ENCODE results near the gene SOAT2. TPM values are rescaled to one million over a fixed set of nuclear protein-coding genes. Genes with fewer than 3 reads are reported as not detected.

The SOAT2 gene
- total and polyA plus RNA-seq, 2 of the 4 experiments (the other 2 are of a cell fraction): 0.18 to 0.39 TPM

DNA sequence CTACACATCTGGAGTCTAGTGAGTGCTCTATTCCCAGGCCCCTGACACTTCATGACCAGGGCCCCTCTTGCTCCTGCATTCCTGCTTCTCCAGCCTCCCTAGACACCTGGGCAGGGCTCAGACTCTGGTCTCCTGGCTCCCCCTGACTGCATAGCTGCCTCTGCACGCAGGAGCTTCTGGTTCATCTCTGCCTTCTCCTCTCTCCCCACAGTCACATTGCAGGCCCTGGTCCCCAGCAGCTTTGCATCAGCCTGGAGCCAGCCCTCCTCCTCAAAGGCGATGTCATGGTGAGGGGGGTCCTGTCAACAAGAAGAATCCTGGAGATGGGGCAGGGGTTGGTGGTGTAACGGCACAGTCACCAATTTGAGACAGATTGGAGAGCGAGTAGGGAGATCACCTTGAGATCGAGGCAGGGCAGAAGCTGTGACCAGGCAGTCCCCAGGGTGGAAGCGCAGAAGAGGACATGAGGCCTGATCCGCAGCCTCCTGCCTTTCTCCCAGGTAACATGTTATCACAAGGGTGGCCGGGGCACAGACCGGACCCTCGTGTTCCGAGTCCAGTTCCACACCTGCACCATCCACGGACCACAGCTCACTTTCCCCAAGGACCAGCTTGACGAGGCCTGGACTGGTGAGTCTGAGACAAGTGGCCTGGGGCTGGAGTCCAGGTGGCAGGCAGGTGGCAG is 45.3 kb upstream of the SOAT2 start:
- 85% methylated on average over 6 of the region's 13 CpGs; no CpG with 5 or more reads in 1 of the 2 experiments for WGBS, 2 experiments (ENCODE audit: extremely low coverage in 2 of 2, insufficient read length in 1 of 2)
- H2BK5ac ChIP-seq (ENCODE audit: low read depth, low read length, poor library complexity, severe bottlenecking): no peak overlapping the region
- no peak overlapping the region for H3K27ac ChIP-seq (ENCODE audit: insufficient read depth, low read length)
- in situ Hi-C loops (cut with MboI; ENCODE audit: low sequenced_read_pairs): no loop called here
- intact Hi-C loops (cut with micrococcal nuclease): no loop called here
- H3K27me3 ChIP-seq (ENCODE audit: control insufficient read depth, insufficient read depth, low read length): no peaks in the 10 kb centered on the region
- no peak overlapping the region for H2BK20ac ChIP-seq (ENCODE audit: low read depth, low read length)
- H3K23ac ChIP-seq (ENCODE audit: low read depth, low read length): no peak overlapping the region
- H3K4me1 ChIP-seq (ENCODE audit: control insufficient read depth, insufficient read depth, low read length): peaks cover 21% of the 10 kb centered on the region
- ChIA-PET CTCF (interaction anchor here (1.0 kb wide), 1 partner anchor 8 kb away, joined by 3 read pairs; no protein-coding TSS in a partner anchor), POLR2A (ENCODE audit: unreplicated experiment) (no interaction called here)
- no peak overlapping the region for H2BK15ac ChIP-seq (ENCODE audit: low read depth, low read length)
- BruUV-seq (replicated peaks): no TSS peak
- H2AK9ac ChIP-seq (replicated peaks; ENCODE audit: low read depth, low read length, poor library complexity): peak overlapping the region; percentile 75
- ATAC-seq (ENCODE audit: low read depth) (no peak), DNase-seq (no peak)
- H4K20me1 ChIP-seq (ENCODE audit: insufficient read depth, low read length): no peaks in the 10 kb centered on the region
- H2BK120ac ChIP-seq (ENCODE audit: low read depth, low read length): no peak overlapping the region
- no peak overlapping the region for H3K14ac ChIP-seq (replicated peaks; ENCODE audit: low read depth, low read length)
- no peak overlapping the region for H4K8ac ChIP-seq (ENCODE audit: low read depth in 2 of 2, low read length in 2 of 2)
- peaks cover 0 to 42% of the 10 kb centered on the region in 2 experiments; a peak in 3 of 4 replicates for H3K79me1 ChIP-seq (ENCODE audit: low read depth in 1 of 2, low read length in 2 of 2)
- no peak overlapping the region; the same call in 1 of the 2 replicates for H4K91ac ChIP-seq (ENCODE audit: insufficient read depth, low read depth, low read length)
- H2AK5ac ChIP-seq (ENCODE audit: low read depth, low read length): no peak overlapping the region; the same call in 1 of the 2 replicates
- peaks cover 81% of the 10 kb centered on the region for H3K36me3 ChIP-seq (ENCODE audit: control insufficient read depth, insufficient read depth, low read length)
- no peak overlapping the region for H3K4ac ChIP-seq (ENCODE audit: low read depth, low read length)
- H3K18ac ChIP-seq (ENCODE audit: low read depth, low read length): no peak overlapping the region
- TF ChIP-seq MAFK (IDR thresholded peaks at IDR 0.05; ENCODE audit: low read depth, low read length) (no peak), MAZ (IDR thresholded peaks at IDR 0.05; ENCODE audit: borderline replicate concordance, low read depth, low read length) (no peak), SMC3 (IDR thresholded peaks at IDR 0.05; ENCODE audit: low read depth, low read length) (no peak)
- TF ChIP-seq, protein P1, sequence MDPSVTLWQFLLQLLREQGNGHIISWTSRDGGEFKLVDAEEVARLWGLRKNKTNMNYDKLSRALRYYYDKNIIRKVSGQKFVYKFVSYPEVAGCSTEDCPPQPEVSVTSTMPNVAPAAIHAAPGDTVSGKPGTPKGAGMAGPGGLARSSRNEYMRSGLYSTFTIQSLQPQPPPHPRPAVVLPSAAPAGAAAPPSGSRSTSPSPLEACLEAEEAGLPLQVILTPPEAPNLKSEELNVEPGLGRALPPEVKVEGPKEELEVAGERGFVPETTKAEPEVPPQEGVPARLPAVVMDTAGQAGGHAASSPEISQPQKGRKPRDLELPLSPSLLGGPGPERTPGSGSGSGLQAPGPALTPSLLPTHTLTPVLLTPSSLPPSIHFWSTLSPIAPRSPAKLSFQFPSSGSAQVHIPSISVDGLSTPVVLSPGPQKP (IDR thresholded peaks at IDR 0.05; ENCODE audit: borderline replicate concordance, low read depth, low read length): no peak
- TF ChIP-seq, protein P2, sequence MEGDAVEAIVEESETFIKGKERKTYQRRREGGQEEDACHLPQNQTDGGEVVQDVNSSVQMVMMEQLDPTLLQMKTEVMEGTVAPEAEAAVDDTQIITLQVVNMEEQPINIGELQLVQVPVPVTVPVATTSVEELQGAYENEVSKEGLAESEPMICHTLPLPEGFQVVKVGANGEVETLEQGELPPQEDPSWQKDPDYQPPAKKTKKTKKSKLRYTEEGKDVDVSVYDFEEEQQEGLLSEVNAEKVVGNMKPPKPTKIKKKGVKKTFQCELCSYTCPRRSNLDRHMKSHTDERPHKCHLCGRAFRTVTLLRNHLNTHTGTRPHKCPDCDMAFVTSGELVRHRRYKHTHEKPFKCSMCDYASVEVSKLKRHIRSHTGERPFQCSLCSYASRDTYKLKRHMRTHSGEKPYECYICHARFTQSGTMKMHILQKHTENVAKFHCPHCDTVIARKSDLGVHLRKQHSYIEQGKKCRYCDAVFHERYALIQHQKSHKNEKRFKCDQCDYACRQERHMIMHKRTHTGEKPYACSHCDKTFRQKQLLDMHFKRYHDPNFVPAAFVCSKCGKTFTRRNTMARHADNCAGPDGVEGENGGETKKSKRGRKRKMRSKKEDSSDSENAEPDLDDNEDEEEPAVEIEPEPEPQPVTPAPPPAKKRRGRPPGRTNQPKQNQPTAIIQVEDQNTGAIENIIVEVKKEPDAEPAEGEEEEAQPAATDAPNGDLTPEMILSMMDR (conservative IDR thresholded peaks at IDR 0.05; ENCODE audit: low read depth, low read length): no peak
- H3K9ac ChIP-seq (ENCODE audit: low read depth, low read length): no peak overlapping the region
- peaks cover 12% of the 10 kb centered on the region for H3K9me1 ChIP-seq (ENCODE audit: insufficient read depth, low read length)
- H2AFZ ChIP-seq (replicated peaks; ENCODE audit: low read length, poor library complexity): no peak overlapping the region
- H3K4me2 ChIP-seq (ENCODE audit: low read depth, low read length): no peak overlapping the region
- no peak overlapping the region for H3K56ac ChIP-seq (ENCODE audit: extremely low read depth, insufficient read depth, low read length)
- H3K4me3 ChIP-seq (ENCODE audit: insufficient read depth, low read depth, low read length): no peak overlapping the region
- dilution Hi-C loops (cut with HindIII; ENCODE audit: low sequenced_read_pairs, unreplicated experiment): no loop called here
- H3K9me3 ChIP-seq (ENCODE audit: control insufficient read depth, insufficient read depth, low read length): no peaks in the 10 kb centered on the region
- H4K5ac ChIP-seq (ENCODE audit: low read depth, low read length): no peak overlapping the region
